PC-9 (cell line): Measurements from ENCODE around the gene SERTAD2. TPM values are rescaled to one million over a fixed set of nuclear protein-coding genes. Genes with fewer than 3 reads are reported as not detected.

Experiments used
- BruUV-seq: library from RNA; stranded (reverse); fragments of 400-500 nt; replicated peaks from 2 replicates; lab custom pipeline; 2021; lab: Mats Ljungman, UMichigan
- CTCF ChIA-PET: fragments of 300-600 bp; sonication (Branson Sonifier 250); formaldehyde crosslinking; loops from one replicate; lab custom pipeline; 2022; ENCODE audit warnings: antibody characterized with exemption; lab: Charles Lee
- POLR2A ChIA-PET: fragments of 300-600 bp; sonication (Branson Sonifier 250); formaldehyde crosslinking; loops from one replicate; lab custom pipeline; 2022; ENCODE audit warnings: antibody characterized with exemption; ENCODE audit not compliant: unreplicated experiment; lab: Charles Lee
- DNase-seq, 2 experiments: peaks; one replicate each; pipeline versions ENCODE4 v3.0.0 to v3.0.0-alpha.2; 2015 to 2022; ENCODE audit warnings: mixed read lengths in 1 of 2
- H2AFZ ChIP-seq: fragments of 200-600 bp; sonication (generic); 2 replicates; pipeline ENCODE4 v1.8.1; 2017; ENCODE audit warnings: antibody characterized with exemption
- H3F3A ChIP-seq: fragments of 200-600 bp; sonication (generic); 2 replicates; pipeline ENCODE4 v1.8.1; 2017; ENCODE audit warnings: antibody characterized with exemption, mild to moderate bottlenecking, low read depth; ENCODE audit not compliant: insufficient read depth
- H3K27ac ChIP-seq: fragments of 200-600 bp; sonication (generic); 2 replicates; pipeline ENCODE4 v1.6.1; 2016; ENCODE audit warnings: mixed run types
- H3K27me3 ChIP-seq: fragments of 200-600 bp; sonication (generic); 2 replicates; pipeline ENCODE4 v1.6.1; 2016; ENCODE audit warnings: low read depth, mixed run types; ENCODE audit not compliant: insufficient read depth
- H3K36me3 ChIP-seq: fragments of 200-600 bp; sonication (generic); 2 replicates; pipeline ENCODE4 v1.6.1; 2016; ENCODE audit warnings: low read depth, mixed run types
- H3K4me1 ChIP-seq: fragments of 200-600 bp; sonication (generic); replicated peaks from 2 replicates; pipeline ENCODE4 v1.6.1; 2016; ENCODE audit warnings: mixed run types; ENCODE audit not compliant: insufficient read depth
- H3K4me2 ChIP-seq: fragments of 200-600 bp; sonication (generic); 2 replicates; pipeline ENCODE4 v1.6.1; 2017; ENCODE audit warnings: mixed run types
- H3K4me3 ChIP-seq: fragments of 200-600 bp; sonication (generic); 2 replicates; pipeline ENCODE4 v1.6.1; 2016; ENCODE audit warnings: mixed run types
- H3K79me2 ChIP-seq: fragments of 200-600 bp; sonication (generic); 2 replicates; pipeline ENCODE4 v1.6.1; 2017; ENCODE audit warnings: low read depth, mixed run types
- H3K9me2 ChIP-seq: fragments of 200-600 bp; sonication (generic); 2 replicates; pipeline ENCODE4 v1.8.1; 2017; ENCODE audit warnings: mild to moderate bottlenecking; ENCODE audit not compliant: insufficient read depth
- H3K9me3 ChIP-seq: fragments of 200-600 bp; sonication (generic); 2 replicates; pipeline ENCODE4 v1.8.1; 2016; ENCODE audit warnings: low read depth; ENCODE audit not compliant: insufficient read depth
- H4K20me1 ChIP-seq: fragments of 200-600 bp; sonication (generic); 2 replicates; pipeline ENCODE4 v1.8.1; 2017; ENCODE audit not compliant: insufficient read depth
- CTCF ChIP-seq: fragments of 200-600 bp; sonication (generic); conservative IDR thresholded peaks from 2 replicates; pipeline ENCODE4 v1.6.1; 2017; ENCODE audit warnings: mixed run types, antibody characterized with exemption, mild to moderate bottlenecking, moderate library complexity
- EZH2 ChIP-seq: fragments of 200-600 bp; sonication (generic); IDR thresholded peaks from 2 replicates; pipeline ENCODE4 v1.8.0; 2017; ENCODE audit warnings: antibody characterized with exemption, low read depth
- intact Hi-C: fragments of 100-400 bp; cut with micrococcal nuclease; formaldehyde crosslinking; loops from one replicate; pipeline ENCODE4 v1.10.0; 2022; ENCODE audit not compliant: unreplicated experiment
- total RNA-seq: library from RNA; stranded (reverse); gene quantifications from 2 replicates; pipeline ENCODE4 v1.2.3, GENCODE V29; 2021

The SERTAD2 gene
- total RNA-seq, 1 experiment from 2014 or later: 31.4 TPM

- POLR2A ChIA-PET: no interaction called here
- no peak overlapping the region for H3K4me2 ChIP-seq
Measured at GRCh38 chr2:64666810-64667438, 13.2 kb upstream of the SERTAD2 start.

GRCh38 chr2:64665709-64666108 lies 12.0 kb upstream of the SERTAD2 start:
- no peak for DNase-seq
- H3K9me3 ChIP-seq: no peaks in the 10 kb centered on the region
- ChIA-PET POLR2A (no interaction called here), CTCF (interaction anchor here (0.6 kb wide), 2 partner anchors 11 to 424 kb away, joined by 3 to 4 read pairs; no protein-coding TSS in a partner anchor)
- no peak overlapping the region for H3K27ac ChIP-seq
- H4K20me1 ChIP-seq: no peaks in the 10 kb centered on the region
- peaks cover 4% of the 10 kb centered on the region; the same call in 1 of the 2 replicates for H3F3A ChIP-seq
- H3K4me1 ChIP-seq: peaks cover 4% of the 10 kb centered on the region; the same call in 1 of the 2 replicates
- no TSS peak for BruUV-seq
- intact Hi-C loops: no loop called here
- no peaks in the 10 kb centered on the region for H3K36me3 ChIP-seq
- H2AFZ ChIP-seq: no peak overlapping the region
- no peaks in the 10 kb centered on the region for H3K27me3 ChIP-seq
- H3K79me2 ChIP-seq: no peaks in the 10 kb centered on the region
- H3K9me2 ChIP-seq: no peaks in the 10 kb centered on the region
- H3K4me2 ChIP-seq: no peak overlapping the region
- H3K4me3 ChIP-seq: no peak overlapping the region
- TF ChIP-seq EZH2: no peak
- no peak for TF ChIP-seq CTCF

More at GRCh38 chr2:64666810-64667438, 13.2 kb upstream of the SERTAD2 start:
- Histone ChIP-seq H3K9me2 (no peaks in the 10 kb centered on the region), H4K20me1 (no peaks in the 10 kb centered on the region), H3K36me3 (no peaks in the 10 kb centered on the region), H3K9me3 (no peaks in the 10 kb centered on the region), H2AFZ (no peak overlapping the region), H3K4me3 (no peak overlapping the region), H3K79me2 (no peaks in the 10 kb centered on the region), H3K27ac (no peak overlapping the region), H3F3A (no peaks in the 10 kb centered on the region), H3K27me3 (no peaks in the 10 kb centered on the region), H3K4me1 (0 out of 2 replicates have a peak, but pooled peaks cover 2% of the 10 kb centered on the region)
- intact Hi-C loops: no loop called here
- CTCF ChIA-PET: no interaction called here
- TF ChIP-seq CTCF: no peak
- no peak for TF ChIP-seq EZH2
- BruUV-seq: no TSS peak
- no peak for DNase-seq

- Histone ChIP-seq H3K9me3 (no peaks in the 10 kb centered on the region), H3K4me2 (no peak overlapping the region), H3K27me3 (no peaks in the 10 kb centered on the region), H2AFZ (no peak overlapping the region), H3K9me2 (no peaks in the 10 kb centered on the region), H3K27ac (no peak overlapping the region), H3K79me2 (no peaks in the 10 kb centered on the region), H3K4me1 (peaks cover 4% of the 10 kb centered on the region; the same call in 1 of the 2 replicates), H3F3A (peaks cover 4% of the 10 kb centered on the region; the same call in 1 of the 2 replicates), H3K36me3 (no peaks in the 10 kb centered on the region), H4K20me1 (no peaks in the 10 kb centered on the region), H3K4me3 (no peak overlapping the region)
- DNase-seq: no peak
- ChIA-PET POLR2A (no interaction called here), CTCF (no interaction called here)
- TF ChIP-seq EZH2 (no peak), CTCF (no peak)
- intact Hi-C loops: no loop called here
- BruUV-seq: no TSS peak
Measured at GRCh38 chr2:64663402-64663801, 9.7 kb upstream of the SERTAD2 start.
